Limb (tissue), 2 donors: ENCODE data around the gene NLE1.
"Not testable (repeated sequence)": the region's sequence is repeated elsewhere in the genome, so short reads cannot be mapped to it uniquely, and the experiment has no call there.

ENCODE experiments used
- DNase-seq, 2 donors: peaks; one replicate each; pipeline ENCODE4 v3.0.0-alpha.2; 2016; ENCODE audit errors: extremely low spot score in 2 of 2

NLE1 gene

DNA sequence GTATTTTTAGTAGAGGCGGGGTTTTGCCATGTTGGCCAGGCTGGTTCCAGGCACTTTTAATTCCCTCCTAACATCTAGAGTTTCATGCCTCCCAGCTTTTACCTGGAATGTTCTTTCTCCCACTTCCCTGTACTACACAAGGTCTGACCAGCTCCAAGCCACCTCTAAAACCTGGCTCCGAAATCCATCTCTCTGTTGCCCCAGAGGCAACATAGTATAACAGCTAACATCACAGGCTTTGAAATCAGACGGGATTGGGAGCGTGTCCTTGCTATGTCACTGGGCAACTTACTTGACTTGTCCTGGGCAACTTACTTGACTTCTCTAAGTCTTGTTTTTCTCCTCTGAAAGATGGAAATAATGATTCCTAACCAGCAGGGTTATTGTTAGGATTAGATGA lies 20.7 kb upstream of the NLE1 start:
- no peak for DNase-seq

DNA sequence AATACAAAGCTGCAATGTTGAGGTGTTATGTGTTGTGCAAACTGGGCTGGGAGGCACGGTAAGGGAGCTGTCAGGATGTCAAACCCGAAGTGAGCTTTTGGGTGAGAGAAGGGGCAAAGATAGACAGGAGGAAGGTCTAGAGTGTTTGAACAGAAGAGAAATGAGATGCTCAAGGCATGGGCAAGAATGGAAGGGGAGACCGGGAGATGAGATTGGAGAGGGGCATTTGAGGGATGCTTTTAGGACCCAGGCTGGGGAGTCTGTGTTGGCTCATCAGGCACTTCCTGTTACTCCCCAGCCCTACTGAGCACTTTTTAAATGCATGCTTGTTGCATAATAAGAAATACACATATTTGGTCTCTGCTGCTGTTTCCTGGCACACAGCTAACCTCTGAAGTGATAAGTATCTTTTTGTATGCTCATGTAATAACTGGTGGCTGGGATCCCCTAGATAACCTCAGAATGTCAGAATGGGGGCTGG lies 19.2 kb upstream of the NLE1 start:
- no peak for DNase-seq

DNA sequence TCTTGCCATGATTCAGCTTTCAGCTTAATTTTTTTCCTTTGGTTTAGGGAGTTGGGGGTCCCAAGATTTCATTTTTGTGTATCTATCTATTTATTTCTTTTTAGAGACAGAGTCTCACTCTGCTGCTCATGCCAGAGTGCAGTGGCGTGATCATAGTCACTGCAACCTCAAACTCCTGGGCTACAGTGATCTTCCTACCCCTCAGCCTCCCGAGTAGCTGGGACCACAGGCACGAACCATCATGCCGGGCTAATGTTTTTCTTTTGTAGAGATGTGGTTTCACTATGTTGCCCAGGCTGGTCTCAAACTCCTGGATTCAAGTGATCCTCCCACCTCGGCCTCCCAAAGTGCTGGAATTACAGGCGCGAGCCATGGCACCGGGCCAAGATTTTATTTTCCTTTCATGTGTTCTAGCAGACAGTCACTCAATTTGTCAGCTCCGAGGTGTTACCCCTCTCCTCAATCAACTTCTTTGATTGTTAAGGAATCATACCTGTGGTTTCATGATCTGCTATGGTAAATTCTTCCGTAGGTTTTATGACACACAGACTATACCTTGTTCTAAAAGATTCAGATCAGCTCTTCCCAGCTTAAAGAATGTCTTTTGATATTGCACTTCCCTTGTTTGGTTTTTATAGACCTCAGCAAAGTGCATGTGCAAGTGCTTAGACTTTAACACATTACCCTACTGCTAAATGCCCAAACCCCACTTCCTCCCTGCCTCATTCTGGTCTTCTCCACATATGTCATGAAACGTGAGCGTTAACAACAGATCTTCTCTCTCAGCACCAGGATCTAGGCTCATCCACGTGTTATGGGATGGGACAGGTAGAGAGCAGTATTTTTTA lies 18.5 kb upstream of the NLE1 start:
- DNase-seq: no peak

DNA sequence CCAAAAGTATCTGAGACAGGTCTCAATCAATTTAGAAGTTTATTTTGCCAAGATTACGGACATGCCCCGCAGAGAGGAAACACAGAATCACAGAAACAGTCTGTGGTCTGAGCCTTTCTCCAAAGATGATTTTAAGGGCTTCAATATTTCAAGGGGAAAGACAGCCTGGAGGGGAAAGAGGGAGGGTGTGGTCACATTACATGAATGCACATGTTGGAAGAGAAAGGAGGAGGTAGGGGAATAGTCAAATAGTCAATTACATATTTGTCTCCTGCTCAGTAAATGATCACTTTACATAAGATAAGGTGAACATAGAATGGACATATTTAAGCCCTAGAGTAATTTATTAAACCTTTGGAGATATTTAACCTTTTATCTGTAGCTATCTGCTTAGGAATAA lies 17.8 kb upstream of the NLE1 start:
- no peak for DNase-seq

DNA sequence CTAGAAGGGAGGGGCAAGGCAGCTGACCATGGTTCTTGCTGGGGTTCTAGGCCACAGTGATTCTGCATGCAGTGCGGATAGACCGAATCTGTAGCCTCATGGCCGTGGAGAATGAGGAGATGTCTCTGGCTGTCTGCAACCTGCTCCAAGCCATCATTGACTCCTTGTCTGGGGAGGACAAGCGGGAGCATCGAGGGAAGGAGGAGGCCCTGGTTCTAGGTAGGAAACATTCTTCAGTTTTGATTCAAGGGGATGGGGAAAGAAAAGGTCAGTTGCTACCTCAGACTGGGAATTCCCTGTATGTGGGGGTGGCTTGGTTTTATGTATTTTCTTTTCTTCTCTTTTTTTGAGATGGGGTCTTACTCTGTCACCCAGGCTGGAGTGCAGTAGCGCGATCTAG lies 13.1 kb upstream of the NLE1 start:
- DNase-seq: no peak

DNA sequence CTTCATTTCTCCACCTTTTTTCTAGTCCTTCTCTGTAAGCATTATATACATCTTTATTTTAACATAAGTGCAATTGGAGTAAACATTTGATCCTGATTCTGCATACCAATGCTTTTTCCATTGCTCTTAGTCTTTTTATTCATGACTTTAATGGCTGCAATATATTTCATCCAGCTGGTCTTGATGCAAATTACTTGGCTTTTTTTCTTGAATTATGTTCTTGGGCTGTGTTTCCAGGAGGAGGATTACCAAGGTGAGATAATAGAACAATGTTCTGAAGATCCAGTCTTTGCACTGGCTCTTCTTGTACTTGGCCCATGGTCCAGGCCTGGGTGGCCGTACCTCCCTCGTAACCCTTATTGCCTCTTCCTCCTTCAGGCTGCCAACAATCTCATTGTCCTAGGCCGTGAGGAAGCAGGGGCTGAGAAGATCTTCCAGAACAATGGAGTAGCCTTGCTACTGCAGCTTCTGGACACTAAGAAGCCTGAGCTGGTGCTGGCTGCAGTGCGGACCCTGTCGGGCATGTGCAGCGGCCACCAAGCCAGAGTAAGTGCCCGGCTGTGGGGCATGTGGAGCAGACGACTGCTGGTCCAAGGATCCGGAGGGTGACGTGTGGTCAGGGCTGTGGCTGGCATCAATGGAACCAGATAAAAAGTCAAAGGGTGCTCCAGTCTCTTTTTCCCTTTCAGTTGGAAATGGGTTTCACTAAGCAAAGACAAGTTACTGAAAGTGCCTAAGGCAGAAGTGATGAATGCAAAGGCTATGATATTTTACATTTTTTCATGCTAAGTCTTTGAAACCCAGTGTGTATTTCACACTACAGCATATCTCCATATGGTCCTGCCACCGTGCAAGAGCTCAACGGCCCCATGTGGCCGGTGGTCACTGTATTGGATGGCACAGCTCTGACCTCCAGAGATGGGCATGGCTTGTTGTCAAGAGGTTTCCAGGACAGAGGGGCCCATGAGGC lies 12.4 kb upstream of the NLE1 start:
- DNase-seq: no peak

DNA sequence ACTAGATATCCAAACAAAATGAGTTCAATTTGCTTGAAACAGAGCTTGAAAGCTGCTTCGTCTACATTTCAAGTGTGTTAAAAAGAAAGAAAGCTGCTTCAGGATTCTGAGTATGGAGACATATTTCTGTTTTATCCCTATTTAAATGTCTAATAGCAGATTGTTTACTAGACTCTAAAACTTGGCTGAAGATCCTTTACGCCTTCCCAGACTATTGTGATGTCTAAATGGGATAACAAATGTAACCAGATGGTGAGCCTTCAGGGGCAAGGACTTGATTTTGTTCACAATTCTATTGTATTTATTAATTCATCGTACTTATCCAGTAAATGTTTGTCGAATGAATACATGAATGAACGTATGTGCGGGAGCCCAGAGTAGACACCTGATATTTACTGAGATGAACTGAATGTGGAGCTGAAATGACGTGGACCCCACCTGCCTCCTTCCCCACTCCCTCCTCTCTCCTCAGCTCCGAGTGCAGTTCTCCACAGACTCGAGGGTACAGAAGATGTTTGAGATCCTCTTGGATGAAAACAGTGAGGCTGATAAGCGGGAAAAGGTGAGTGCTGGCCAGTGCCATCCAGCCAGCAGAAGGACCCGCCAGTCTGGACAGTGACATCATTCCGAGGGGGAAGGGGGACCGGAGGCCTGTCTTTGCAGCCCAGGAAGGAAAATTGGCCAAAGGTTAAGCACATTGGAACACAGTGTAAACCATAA lies 10.5 kb upstream of the NLE1 start:
- DNase-seq: no peak

DNA sequence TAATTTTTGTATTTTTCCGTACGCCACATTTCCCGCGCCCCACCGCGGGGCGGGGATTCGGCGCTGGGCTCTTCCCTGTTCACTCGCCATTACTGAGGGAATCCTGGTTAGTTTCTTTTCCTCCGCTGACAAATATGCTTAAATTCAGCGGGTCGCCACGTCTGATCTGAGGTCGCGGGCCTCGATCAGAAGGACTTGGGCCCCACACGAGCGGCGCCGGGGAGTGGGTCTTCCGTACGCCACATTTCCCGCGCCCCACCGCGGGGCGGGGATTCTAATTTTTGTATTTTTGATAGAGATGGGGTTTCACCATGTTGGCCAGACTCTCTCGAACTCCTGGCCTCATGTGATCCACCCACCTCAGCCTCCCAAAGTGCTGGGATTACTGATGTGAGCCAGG lies 9.0 kb upstream of the NLE1 start:
- not testable (repeated sequence) for DNase-seq

DNA sequence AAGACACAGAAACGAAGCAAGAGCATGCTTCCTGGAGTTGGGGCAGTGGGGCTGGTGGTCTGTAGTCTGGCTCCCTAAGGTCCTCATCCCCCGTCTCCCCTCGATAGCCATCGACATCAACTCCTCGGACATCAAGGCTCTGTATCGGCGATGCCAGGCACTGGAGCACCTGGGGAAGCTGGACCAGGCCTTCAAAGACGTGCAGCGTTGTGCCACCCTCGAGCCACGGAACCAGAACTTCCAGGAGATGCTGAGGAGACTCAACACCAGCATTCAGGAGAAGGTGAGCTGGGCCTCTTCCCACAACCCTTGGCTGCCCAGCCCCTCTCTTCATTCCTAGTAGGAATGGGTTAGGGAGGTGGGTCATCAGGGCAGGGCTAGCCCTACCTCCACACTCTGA lies 7.8 kb upstream of the NLE1 start:
- no peak for DNase-seq

DNA sequence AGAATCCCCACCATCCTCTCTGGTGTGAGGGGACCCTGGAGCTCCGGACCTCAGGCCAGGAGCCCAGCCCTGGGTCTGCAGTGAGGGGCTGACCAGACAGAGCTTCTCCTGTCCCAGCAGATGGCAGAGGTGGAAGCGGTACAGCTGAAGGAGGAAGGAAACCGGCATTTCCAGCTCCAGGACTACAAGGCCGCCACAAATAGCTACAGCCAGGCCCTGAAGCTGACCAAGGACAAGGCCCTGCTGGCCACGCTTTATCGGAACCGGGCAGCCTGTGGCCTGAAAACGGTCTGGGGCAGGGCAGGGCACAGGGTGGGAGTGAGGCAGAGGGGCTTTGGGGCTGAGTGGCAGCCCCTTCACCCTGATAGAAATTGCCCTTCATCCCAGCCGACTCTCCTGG lies 6.0 kb upstream of the NLE1 start:
- no peak for DNase-seq

DNA sequence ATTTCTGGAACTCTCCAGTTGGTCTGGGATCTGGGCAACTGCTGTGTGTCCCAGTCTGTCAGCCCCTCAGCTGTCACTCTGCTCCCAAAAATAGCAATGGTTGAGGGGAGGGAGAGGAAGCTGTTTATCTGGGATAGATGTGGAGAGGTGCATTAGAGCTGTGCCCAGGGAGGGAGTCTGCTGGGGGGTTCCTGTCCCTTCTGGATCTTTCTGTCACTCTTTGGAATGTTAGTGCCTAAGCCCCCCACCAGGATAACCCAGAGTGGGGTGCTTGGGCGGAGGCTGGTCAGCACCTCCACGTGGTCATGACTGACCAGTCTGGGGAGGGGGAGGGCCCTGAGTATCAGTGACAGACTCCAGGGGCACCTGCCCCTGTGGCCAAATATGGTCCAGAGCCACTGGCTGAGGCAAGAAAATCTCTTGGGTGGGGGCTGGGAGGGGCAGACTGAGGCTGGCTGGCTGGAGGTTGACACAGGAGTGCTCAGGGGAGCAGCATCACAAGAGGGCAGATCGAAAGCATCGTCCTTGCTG lies 5.3 kb upstream of the NLE1 start, which contains the start of gene UNC45B:
UNC45B (plus strand) TSS at position 443 of the 531 bp plus-strand sequence. CDS start 447 bp downstream, outside the sequence.
- DNase-seq: peak in 1 of 2 donors; percentile 40

DNA sequence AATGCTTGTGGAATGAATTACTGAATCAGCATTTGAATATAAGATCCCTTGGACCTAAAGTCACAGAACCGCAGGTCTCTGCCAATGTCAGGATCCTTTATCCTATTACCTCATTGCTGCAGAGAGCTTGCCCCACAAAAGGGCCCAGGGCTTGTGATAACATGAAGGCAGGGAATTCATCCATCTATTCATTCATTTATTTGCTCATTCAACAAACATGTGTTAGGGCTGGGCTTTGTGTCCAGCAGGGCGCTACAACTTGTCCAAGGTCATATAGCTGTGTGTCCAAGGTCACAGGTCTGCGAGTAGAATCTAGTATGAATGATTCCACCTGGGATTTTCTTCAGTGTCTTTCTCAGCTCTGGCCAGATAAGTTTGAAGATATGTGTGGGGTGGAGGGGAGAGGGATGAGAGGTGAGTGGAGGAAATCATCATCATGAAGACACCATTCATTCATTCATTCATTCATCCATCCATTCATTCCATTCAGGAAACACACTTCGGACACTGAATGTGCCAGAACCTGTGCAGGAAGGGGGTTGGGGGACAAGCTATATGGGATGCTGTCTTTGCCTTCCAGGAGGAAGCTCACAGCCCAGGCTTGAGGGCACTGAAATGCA lies 4.2 kb upstream of the NLE1 start:
- DNase-seq: no peak

DNA sequence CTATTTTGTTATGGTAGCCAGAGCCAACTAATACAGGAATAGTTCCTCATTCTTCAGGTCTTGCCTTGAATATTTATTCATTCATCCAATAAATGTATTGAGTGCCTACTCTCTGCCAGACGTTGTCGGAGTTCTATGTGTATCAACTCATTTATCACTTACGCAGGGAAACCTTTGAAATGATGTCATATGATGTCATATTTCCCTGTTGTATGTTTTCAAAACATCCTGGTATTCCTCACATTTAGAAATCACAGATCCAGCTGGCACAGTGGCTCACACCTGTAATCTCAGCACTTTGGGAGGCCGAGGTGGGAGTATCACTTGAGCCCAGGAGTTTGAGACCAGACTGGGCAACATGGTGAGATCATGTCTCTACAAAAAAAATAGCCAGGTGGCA lies 2.7 kb upstream of the NLE1 start:
- no peak for DNase-seq

DNA sequence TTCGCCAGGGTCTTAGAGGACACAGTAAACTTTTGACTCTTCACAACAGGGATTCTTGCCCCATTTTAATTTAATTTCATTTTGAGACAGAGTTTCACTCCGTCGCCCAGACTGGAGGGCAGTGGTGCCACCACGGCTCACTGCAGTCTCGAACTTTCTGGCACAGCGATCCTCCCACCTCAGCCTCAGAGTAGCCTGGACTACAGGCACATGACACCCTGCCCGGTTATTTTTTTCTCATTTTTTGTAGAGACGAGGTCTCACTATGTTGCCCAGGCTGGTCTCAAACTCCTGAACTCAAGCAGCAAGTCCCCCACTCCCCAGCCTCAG lies 329 bp upstream of the NLE1 start:
- DNase-seq: no peak

DNA sequence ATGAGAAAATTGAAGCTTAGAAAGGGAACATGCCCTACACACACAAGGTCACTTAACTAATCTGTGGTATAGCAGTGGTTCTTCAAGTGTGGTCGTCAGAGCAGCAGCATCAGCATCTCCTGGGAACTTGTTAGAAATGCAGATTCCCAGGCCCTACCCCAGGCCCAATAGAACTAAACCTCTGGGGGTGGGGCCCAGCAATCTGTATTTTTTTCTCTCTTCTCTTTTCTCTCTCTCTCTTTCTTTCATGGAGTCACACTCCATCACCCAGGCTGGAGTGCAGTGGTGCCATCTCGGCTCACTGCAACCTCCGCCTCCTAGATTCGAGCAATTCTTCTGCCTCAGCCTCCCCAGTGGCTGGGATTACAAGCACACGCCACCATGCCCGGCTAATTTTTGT lies 3.9 kb downstream of the NLE1 start:
- DNase-seq: no peak

DNA sequence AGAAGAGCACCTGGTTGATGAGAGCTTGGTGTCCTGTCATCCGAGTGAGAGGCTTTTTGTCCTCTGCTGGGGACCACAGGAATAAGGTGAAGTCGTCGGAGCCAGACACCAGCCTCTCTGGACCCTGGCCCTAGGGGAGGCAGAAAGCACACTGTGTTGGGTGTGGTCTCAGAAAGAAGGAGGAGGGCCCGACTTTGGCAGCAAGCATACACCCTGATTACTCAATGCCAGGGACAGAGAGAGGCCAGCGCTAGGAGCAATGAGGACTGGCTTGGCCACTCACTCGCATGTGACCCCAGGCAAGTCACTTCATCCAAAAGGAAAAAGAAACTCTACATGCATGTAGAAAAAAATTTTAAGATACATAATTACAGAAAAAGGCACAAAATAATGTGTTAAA lies 6.8 kb downstream of the NLE1 start:
- no peak for DNase-seq

DNA sequence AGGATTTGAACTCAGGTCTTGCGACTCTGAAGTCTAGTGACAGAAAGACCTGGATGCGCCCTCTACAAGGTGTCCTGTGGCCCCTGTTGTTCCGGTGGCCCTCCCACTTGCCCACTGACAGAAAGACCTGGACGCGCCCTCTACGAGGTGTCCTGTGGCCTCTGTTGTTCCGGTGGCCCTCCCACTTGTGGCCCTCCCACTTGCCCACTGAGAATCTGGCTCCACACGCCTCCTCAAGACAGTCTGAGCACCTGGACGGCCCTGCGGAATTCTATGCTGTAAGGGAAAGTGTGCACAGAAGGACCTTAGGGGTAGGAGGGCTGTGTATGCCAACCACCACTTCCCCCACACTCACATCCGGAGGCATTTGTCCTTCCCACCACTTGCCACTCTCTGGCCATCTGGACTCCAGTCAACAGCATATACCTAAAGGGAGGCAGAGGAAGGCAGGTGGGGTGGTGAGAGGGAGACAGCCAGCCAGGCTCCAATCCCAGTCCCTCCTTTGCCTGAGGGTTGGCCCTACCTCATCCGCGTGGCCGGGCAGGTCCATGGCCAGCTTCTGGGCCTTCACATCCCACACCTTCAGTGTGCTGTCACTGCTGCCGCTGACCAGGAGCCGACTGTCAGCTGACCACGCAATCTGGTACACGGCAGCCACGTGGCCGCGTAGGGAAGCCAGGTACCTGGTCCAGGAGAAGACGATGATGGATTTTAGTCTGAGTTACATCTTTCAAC lies 9.1 kb downstream of the NLE1 start:
- DNase-seq: no peak

DNA sequence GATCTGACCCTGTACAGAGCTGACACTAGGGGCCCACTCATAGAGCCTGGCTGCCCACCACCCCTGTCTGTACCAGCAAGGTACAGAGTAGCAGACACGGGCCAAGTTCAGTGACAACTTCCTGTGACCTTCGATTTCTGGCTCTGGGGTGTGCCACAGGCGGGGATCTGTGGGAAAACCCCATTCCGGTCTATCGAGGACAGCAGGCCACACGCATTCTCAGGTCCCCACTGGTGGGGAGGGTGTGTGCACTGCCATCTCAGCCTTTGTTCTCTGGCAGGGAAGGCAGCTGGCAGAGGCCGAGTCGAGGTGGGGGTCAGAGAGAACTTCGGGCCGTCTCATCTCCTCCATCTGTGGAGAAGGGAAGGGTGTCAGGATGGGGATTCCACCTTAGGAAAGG lies 10.0 kb downstream of the NLE1 start:
- DNase-seq: no peak

DNA sequence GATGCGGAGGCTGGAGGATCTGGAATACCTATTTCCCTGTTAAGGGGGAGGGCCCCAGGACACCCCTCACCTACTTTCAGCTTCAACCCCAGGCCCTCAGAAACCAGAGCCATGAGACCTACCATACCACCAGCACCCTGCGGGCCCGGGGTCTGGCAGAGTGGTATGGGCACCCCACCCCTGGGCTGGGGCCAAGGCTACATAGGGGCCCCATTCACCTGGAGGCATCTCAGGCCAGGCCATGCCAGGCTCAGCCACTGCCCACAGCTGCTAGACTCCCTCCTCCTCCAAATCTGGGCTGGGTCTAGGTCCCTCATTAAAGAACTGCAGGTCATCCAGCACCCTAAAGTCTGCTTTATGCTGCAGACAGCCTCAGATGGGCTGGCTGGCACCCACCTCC lies 11.7 kb downstream of the NLE1 start:
- DNase-seq: no peak

DNA sequence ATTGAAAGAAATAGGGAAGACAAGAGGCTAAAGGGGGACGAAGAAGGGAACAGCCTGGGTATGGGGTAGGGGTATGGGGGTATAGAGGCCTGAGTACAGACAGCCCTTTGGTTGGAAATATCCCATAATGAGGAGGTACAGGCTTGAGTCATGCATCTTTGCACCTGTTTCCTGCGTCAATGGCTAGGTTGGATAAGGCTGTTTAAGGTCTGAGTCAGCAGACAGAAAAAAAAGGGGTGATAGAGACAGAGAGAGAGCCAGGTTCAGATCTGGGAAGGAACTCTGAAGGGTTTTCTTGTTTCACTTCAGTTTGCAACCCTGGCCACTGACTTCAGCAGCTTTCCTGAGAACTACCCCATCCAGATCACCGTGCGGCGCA lies 12.1 kb downstream of the NLE1 start:
- no peak for DNase-seq
